ENCODE results near the gene EGFR.

EGFR gene

GRCh38 chr7:55052741-55053427, 34.1 kb downstream of the EGFR start:
- Histone ChIP-seq H3K27ac (ENCODE audit: low read depth, low read length) (no peak overlapping the region), H3K4me3 (ENCODE audit: low read depth in 1 of 2, low read length in 2 of 2) (no peak overlapping the region), H3K4me1 (ENCODE audit: control insufficient read depth in 1 of 2, insufficient read depth in 2 of 2, low read length in 2 of 2) (peaks cover 10% of the 10 kb centered on the region in 2 donors), H3K9ac (ENCODE audit: low read depth in 1 of 2, low read length in 2 of 2) (no peak overlapping the region), H3K27me3 (ENCODE audit: control insufficient read depth in 1 of 2, insufficient read depth in 2 of 2, low read length in 2 of 2) (no peaks in the 10 kb centered on the region), H3K36me3 (ENCODE audit: control insufficient read depth in 1 of 2, insufficient read depth in 2 of 2, low read length in 2 of 2) (peaks cover 0 to 3% of the 10 kb centered on the region in 2 donors), H3K9me3 (ENCODE audit: control insufficient read depth in 1 of 2, low read length in 2 of 2) (no peaks in the 10 kb centered on the region)

- no peaks in the 10 kb centered on the region for H3K9me3 ChIP-seq (ENCODE audit: control insufficient read depth in 1 of 2, low read length in 2 of 2)
- no peak overlapping the region for H3K9ac ChIP-seq (ENCODE audit: low read depth in 1 of 2, low read length in 2 of 2)
- H3K27me3 ChIP-seq (ENCODE audit: control insufficient read depth in 1 of 2, insufficient read depth in 2 of 2, low read length in 2 of 2) = no peaks in the 10 kb centered on the region
- peaks cover 0 to 3% of the 10 kb centered on the region in 2 donors for H3K36me3 ChIP-seq (ENCODE audit: control insufficient read depth in 1 of 2, insufficient read depth in 2 of 2, low read length in 2 of 2)
- H3K4me1 ChIP-seq (ENCODE audit: control insufficient read depth in 1 of 2, insufficient read depth in 2 of 2, low read length in 2 of 2) = peaks cover 0 to 5% of the 10 kb centered on the region in 2 donors
- no peak overlapping the region for H3K27ac ChIP-seq (ENCODE audit: low read depth, low read length)
- H3K4me3 ChIP-seq (ENCODE audit: low read depth in 1 of 2, low read length in 2 of 2) = no peak overlapping the region
Observed at GRCh38 chr7:55053651-55054571, 35.1 kb downstream of the EGFR start.

GRCh38 chr7:55054758-55055157, 35.9 kb downstream of the EGFR start:
- Histone ChIP-seq H3K27ac (ENCODE audit: low read depth, low read length) (no peak overlapping the region), H3K4me3 (ENCODE audit: low read depth in 1 of 2, low read length in 2 of 2) (no peak overlapping the region), H3K27me3 (ENCODE audit: control insufficient read depth in 1 of 2, insufficient read depth in 2 of 2, low read length in 2 of 2) (no peaks in the 10 kb centered on the region), H3K36me3 (ENCODE audit: control insufficient read depth in 1 of 2, insufficient read depth in 2 of 2, low read length in 2 of 2) (peaks cover 0 to 3% of the 10 kb centered on the region in 2 donors), H3K9me3 (ENCODE audit: control insufficient read depth in 1 of 2, low read length in 2 of 2) (no peaks in the 10 kb centered on the region), H3K9ac (ENCODE audit: low read depth in 1 of 2, low read length in 2 of 2) (no peak overlapping the region), H3K4me1 (ENCODE audit: control insufficient read depth in 1 of 2, insufficient read depth in 2 of 2, low read length in 2 of 2) (peaks cover 0 to 5% of the 10 kb centered on the region in 2 donors)

GRCh38 chr7:55055479-55055878, 36.7 kb downstream of the EGFR start:
- H3K27me3 ChIP-seq (ENCODE audit: control insufficient read depth in 1 of 2, insufficient read depth in 2 of 2, low read length in 2 of 2) = no peaks in the 10 kb centered on the region
- H3K27ac ChIP-seq (ENCODE audit: low read depth, low read length) = no peak overlapping the region
- peaks cover 0 to 5% of the 10 kb centered on the region in 2 donors for H3K4me1 ChIP-seq (ENCODE audit: control insufficient read depth in 1 of 2, insufficient read depth in 2 of 2, low read length in 2 of 2)
- no peaks in the 10 kb centered on the region for H3K9me3 ChIP-seq (ENCODE audit: control insufficient read depth in 1 of 2, low read length in 2 of 2)
- H3K4me3 ChIP-seq (ENCODE audit: low read depth in 1 of 2, low read length in 2 of 2) = no peak overlapping the region
- no peak overlapping the region for H3K9ac ChIP-seq (ENCODE audit: low read depth in 1 of 2, low read length in 2 of 2)
- peaks cover 0 to 3% of the 10 kb centered on the region in 2 donors for H3K36me3 ChIP-seq (ENCODE audit: control insufficient read depth in 1 of 2, insufficient read depth in 2 of 2, low read length in 2 of 2)

- H3K27me3 ChIP-seq (ENCODE audit: control insufficient read depth in 1 of 2, insufficient read depth in 2 of 2, low read length in 2 of 2) = no peaks in the 10 kb centered on the region
- H3K9me3 ChIP-seq (ENCODE audit: control insufficient read depth in 1 of 2, low read length in 2 of 2) = no peaks in the 10 kb centered on the region
- no peak overlapping the region for H3K4me3 ChIP-seq (ENCODE audit: low read depth in 1 of 2, low read length in 2 of 2)
- H3K36me3 ChIP-seq (ENCODE audit: control insufficient read depth in 1 of 2, insufficient read depth in 2 of 2, low read length in 2 of 2) = peaks cover 0 to 3% of the 10 kb centered on the region in 2 donors
- H3K9ac ChIP-seq (ENCODE audit: low read depth in 1 of 2, low read length in 2 of 2) = no peak overlapping the region
- peaks cover 0 to 5% of the 10 kb centered on the region in 2 donors for H3K4me1 ChIP-seq (ENCODE audit: control insufficient read depth in 1 of 2, insufficient read depth in 2 of 2, low read length in 2 of 2)
- H3K27ac ChIP-seq (ENCODE audit: low read depth, low read length) = no peak overlapping the region
Observed at GRCh38 chr7:55056068-55056467, 37.3 kb downstream of the EGFR start.

GRCh38 chr7:55056577-55057480, 38.0 kb downstream of the EGFR start:
- H3K27ac ChIP-seq (ENCODE audit: low read depth, low read length) = no peak overlapping the region
- no peak overlapping the region for H3K4me3 ChIP-seq (ENCODE audit: low read depth in 1 of 2, low read length in 2 of 2)
- H3K9ac ChIP-seq (ENCODE audit: low read depth in 1 of 2, low read length in 2 of 2) = no peak overlapping the region
- no peaks in the 10 kb centered on the region for H3K27me3 ChIP-seq (ENCODE audit: control insufficient read depth in 1 of 2, insufficient read depth in 2 of 2, low read length in 2 of 2)
- peaks cover 0 to 5% of the 10 kb centered on the region in 2 donors for H3K4me1 ChIP-seq (ENCODE audit: control insufficient read depth in 1 of 2, insufficient read depth in 2 of 2, low read length in 2 of 2)
- no peaks in the 10 kb centered on the region for H3K9me3 ChIP-seq (ENCODE audit: control insufficient read depth in 1 of 2, low read length in 2 of 2)
- peaks cover 0 to 3% of the 10 kb centered on the region in 2 donors for H3K36me3 ChIP-seq (ENCODE audit: control insufficient read depth in 1 of 2, insufficient read depth in 2 of 2, low read length in 2 of 2)

GRCh38 chr7:55058314-55058713, 39.5 kb downstream of the EGFR start:
- H3K27ac ChIP-seq (ENCODE audit: low read depth, low read length) = no peak overlapping the region
- H3K9ac ChIP-seq (ENCODE audit: low read depth in 1 of 2, low read length in 2 of 2) = no peak overlapping the region
- H3K9me3 ChIP-seq (ENCODE audit: control insufficient read depth in 1 of 2, low read length in 2 of 2) = no peaks in the 10 kb centered on the region
- no peak overlapping the region for H3K4me3 ChIP-seq (ENCODE audit: low read depth in 1 of 2, low read length in 2 of 2)
- H3K4me1 ChIP-seq (ENCODE audit: control insufficient read depth in 1 of 2, insufficient read depth in 2 of 2, low read length in 2 of 2) = peaks cover 0 to 5% of the 10 kb centered on the region in 2 donors
- H3K27me3 ChIP-seq (ENCODE audit: control insufficient read depth in 1 of 2, insufficient read depth in 2 of 2, low read length in 2 of 2) = no peaks in the 10 kb centered on the region
- peaks cover 0 to 3% of the 10 kb centered on the region in 2 donors for H3K36me3 ChIP-seq (ENCODE audit: control insufficient read depth in 1 of 2, insufficient read depth in 2 of 2, low read length in 2 of 2)

- H3K9me3 ChIP-seq (ENCODE audit: control insufficient read depth in 1 of 2, low read length in 2 of 2) = no peaks in the 10 kb centered on the region
- no peaks in the 10 kb centered on the region for H3K27me3 ChIP-seq (ENCODE audit: control insufficient read depth in 1 of 2, insufficient read depth in 2 of 2, low read length in 2 of 2)
- H3K4me3 ChIP-seq (ENCODE audit: low read depth in 1 of 2, low read length in 2 of 2) = no peak overlapping the region
- no peak overlapping the region for H3K9ac ChIP-seq (ENCODE audit: low read depth in 1 of 2, low read length in 2 of 2)
- H3K36me3 ChIP-seq (ENCODE audit: control insufficient read depth in 1 of 2, insufficient read depth in 2 of 2, low read length in 2 of 2) = peaks cover 0 to 6% of the 10 kb centered on the region in 2 donors
- H3K4me1 ChIP-seq (ENCODE audit: control insufficient read depth in 1 of 2, insufficient read depth in 2 of 2, low read length in 2 of 2) = peaks cover 0 to 5% of the 10 kb centered on the region in 2 donors
- H3K27ac ChIP-seq (ENCODE audit: low read depth, low read length) = no peak overlapping the region
Observed at GRCh38 chr7:55059021-55059420, 40.2 kb downstream of the EGFR start.

GRCh38 chr7:55060085-55060484, 41.3 kb downstream of the EGFR start:
- peaks cover 0 to 3% of the 10 kb centered on the region in 2 donors for H3K36me3 ChIP-seq (ENCODE audit: control insufficient read depth in 1 of 2, insufficient read depth in 2 of 2, low read length in 2 of 2)
- no peaks in the 10 kb centered on the region for H3K9me3 ChIP-seq (ENCODE audit: control insufficient read depth in 1 of 2, low read length in 2 of 2)
- H3K27ac ChIP-seq (ENCODE audit: low read depth, low read length) = no peak overlapping the region
- no peak overlapping the region for H3K9ac ChIP-seq (ENCODE audit: low read depth in 1 of 2, low read length in 2 of 2)
- no peaks in the 10 kb centered on the region for H3K27me3 ChIP-seq (ENCODE audit: control insufficient read depth in 1 of 2, insufficient read depth in 2 of 2, low read length in 2 of 2)
- peaks cover 5% of the 10 kb centered on the region in 2 donors for H3K4me1 ChIP-seq (ENCODE audit: control insufficient read depth in 1 of 2, insufficient read depth in 2 of 2, low read length in 2 of 2)
- no peak overlapping the region for H3K4me3 ChIP-seq (ENCODE audit: low read depth in 1 of 2, low read length in 2 of 2)

Measured in duodenal mucosa (tissue), 2 donors.